Umbilical cord (tissue), 2 donors: ENCODE data around the gene SULT1A1. TPM values are rescaled to one million over a fixed set of nuclear protein-coding genes. Genes with fewer than 3 reads are reported as not detected.
"Not testable (repeated sequence)": the region's sequence is repeated elsewhere in the genome, so short reads cannot be mapped to it uniquely, and the experiment has no call there.

Experiments used
- DNase-seq: peaks from one replicate; pipeline ENCODE4 v3.0.0-alpha.2; 2015; ENCODE audit warnings: low spot score
- total RNA-seq: library from RNA; depleted of rRNA; stranded (reverse); fragments of >200 nt; gene quantifications from one replicate; pipeline ENCODE4 v1.2.3, GENCODE V29; 2014; ENCODE audit warnings: low replicate concordance; ENCODE audit not compliant: insufficient read depth

SULT1A1 gene
- total RNA-seq, 1 donor from 2014 or later, result 1.7 TPM

DNA sequence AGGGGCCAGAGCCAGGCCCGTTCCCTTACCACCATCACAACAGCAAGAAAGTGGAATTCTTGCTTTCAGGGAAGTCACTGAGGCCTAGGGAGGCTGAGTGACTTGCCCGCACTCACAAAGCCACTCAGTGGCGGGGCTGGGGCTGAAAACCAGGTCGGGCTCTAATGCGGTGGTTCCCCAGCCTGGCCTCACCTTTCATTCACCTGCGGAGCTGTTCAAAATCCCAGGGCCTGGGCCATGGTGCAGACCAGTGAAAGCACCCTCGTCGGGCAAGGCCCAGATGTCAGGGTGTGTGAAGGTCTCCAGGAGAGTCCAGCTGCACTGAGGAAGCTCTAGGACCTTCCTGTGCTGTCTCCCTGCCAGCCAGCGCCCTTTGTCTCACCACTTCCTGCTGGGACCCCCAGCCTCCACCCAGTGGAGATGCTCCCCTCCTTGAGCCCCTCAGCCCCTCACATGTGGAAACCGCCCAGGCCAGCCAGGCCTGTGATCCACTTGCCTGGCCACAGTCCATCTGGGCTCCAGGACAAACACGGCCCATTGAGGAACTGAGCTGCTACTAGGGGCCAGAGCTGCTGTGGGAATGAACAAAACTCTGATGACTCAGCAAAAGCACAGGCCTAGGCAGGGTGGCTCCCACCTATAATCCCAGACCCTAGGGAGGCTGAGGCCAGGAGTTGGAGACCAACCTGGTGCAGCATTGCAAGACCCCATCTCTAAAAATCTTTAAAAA, 812 bp downstream of the SULT1A1 start:
- peak; percentile 39 for DNase-seq

DNA sequence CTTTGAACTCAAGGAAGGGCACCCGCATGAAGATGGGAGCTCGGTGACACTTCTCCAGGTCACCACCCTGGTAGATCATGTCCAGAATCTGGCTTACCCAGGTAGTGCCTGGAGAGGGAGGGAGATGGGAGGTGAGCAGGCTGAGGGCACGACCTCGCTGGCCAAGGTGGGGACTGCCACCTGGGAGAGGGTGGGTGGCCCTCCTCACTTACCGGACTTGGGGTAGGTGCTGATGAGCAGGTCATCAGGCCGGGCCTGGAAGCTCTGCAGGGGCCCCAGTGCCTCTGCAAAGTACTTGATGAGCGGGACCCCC, 1.4 kb downstream of the SULT1A1 start:
- DNase-seq, result not testable (repeated sequence)

DNA sequence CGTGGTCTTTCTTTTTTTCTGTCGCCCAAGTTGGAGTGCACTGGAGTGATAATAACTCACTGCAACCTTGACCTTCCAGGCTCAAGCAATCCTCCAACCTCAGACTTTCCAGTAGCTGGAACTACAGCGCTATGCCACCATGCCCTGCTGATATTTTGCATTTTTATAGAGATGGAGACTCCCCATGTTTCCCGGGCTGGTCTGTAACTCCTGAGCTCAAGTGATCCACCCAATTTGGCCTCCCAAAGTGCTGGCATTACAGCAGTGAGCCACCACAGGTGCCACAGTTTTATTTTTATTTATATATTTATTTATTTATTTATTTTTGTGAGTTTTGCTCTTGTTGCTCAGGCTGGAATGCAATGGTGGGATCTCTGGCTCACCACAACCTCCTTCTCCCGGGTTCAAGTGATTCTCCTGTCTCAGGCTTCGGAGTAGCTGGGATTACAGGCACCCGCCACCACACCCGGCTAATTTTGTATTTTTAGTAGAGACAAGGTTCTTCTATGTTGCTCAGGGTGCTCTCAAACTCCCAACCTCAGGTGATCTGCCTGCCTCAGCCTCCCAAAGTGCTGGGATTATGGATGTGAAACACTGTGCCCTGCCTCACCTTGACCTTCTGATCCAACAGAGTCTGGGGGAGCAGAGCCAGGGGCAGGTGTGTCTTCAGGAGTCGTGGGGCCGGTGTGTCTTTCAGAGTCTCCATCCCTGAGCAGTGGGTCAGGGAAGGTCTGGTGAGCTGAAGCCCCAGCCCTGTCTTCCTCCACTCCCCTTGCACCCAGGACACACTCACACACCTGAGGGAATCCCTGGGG, 2.0 kb downstream of the SULT1A1 start:
- not testable (repeated sequence) for DNase-seq

DNA sequence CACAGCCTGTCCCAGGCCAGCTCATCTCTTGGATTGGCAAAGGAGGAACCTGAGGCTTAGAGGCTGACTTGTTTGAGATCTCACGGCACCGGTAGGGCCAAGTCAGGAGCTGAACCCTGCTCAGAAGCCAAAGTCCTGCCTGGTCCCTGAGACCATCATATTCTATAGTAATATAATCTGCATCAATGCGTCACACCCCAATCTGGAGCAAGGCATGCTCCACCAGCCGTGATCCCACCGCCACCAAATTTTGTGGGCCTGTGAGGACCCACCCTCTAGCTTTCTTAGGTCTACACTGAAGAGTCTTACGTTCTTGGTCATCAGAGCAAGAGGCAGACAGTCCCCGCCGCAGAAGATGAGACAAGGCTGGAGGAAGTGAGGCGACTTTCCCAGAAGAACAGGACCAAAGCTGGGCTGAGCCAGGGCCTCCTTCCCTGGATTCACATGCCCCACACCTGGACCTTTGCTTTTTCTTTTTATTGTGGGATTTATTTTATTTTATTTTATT, 2.7 kb downstream of the SULT1A1 start:
- DNase-seq, result no peak

DNA sequence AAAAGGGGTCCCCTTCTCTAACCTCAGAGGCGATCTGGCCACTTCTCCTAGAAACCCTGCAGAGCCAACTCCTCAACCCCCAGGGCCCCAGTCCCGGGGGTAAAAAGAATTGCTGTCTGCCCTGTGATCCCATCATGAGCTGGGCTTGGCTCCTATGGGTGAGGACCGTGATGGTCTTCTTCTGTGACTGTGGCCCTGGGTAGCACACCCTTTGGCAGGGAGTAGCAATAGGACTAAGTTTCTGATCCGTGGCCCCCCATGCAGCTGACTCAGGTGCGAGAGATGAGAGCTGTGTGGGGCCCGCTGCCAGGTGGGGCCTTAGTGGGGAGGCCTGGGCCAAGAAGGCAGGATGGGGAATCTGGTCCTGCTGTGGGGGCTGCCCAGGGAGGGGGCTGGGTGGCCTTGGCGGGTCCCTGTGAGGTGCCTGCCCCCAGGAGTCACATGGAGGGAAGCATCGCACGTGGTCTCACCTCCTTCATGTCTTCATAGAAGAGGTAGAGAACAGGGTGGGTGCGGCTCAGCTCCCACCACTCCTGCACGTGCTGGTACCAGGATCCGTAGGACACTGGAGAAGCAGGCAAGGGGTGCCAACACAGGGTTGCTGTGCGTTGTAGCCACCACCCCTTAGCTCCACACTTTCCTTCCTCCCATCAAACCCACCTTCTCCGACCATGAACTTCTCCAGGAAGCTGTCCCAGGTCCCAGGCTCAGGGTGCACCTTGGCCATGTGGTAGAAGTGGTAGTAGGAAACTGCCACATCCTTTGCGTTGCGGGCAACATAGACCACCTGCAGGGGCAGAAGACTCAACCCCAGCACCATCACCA, 3.3 kb downstream of the SULT1A1 start:
- DNase-seq, result no peak

DNA sequence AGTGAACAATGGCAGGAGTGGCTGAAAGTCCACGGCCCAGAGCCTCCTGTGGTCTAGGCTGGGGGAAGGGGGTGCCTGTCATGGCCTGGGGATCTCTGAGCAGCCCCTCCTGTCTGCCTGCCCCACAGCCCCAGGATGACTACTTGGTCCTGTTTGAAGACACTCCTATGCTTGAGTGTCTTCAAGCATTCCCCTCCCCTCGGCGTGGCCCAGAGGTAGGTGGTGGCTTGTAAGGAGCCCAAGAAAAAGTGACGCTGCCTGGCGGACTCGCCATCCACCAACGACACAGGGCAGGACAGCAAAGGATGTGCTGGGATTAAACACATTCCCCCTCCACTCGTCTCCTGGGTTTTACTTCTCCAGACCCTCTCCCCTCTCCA, 5.7 kb downstream of the SULT1A1 start:
- DNase-seq, result no peak

DNA sequence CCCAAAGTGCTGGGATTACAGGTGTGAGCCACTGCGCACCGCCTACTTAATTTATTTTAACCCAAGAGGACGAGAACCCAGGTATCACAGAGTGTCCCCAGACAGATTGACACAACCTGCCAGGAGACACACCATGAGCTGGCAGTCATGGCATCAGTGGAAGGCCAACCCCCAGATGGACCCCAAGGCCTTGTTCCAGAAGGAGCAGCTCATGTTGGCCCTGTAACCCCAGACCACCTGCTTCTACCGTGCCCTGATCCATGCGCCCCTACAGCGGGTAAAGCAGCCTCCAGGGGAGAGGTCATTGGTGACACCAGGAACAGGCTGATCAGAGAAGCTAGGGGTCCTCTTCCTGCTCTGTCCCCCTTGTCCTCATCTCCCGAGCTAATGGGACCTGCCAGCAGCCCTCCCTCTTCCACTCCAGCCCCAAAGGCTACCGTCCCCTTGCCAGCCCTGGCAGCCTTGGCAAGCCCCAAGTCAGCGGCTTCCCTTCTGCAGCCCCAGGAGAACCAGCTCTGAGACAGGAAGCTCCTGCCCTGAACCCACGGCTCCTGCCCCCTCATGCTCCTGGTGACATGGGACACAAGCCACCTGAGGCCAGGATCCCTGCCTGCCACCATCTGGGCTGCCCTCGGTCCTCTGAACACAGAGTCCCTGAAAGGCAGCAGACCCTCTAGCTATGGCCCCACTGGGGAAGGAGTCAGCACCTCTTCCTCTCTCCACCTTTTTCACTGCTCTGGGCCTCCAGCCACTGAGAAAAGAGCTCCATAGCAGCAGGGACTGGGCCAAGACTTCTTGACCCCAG, 6.3 kb downstream of the SULT1A1 start:
- DNase-seq, result no peak

DNA sequence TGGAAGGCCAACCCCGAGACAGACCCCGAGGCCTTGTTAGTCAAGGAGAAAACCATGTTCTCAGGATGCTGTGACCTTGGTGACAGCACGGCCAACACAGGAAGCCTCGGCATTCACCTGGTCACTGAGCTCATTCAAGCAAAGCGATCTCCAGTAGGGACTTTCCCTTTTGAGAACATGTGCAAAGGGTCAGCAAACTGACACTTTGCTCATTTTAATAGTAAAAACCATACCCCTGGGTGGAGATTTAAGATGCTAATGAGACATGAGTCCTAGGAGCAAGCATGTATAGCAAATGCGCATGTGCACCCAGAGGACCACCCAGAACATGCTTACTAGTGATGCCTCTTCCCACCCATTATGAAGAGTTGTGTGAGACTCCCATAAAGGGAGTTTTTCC, 7.3 kb downstream of the SULT1A1 start:
- no peak for DNase-seq

DNA sequence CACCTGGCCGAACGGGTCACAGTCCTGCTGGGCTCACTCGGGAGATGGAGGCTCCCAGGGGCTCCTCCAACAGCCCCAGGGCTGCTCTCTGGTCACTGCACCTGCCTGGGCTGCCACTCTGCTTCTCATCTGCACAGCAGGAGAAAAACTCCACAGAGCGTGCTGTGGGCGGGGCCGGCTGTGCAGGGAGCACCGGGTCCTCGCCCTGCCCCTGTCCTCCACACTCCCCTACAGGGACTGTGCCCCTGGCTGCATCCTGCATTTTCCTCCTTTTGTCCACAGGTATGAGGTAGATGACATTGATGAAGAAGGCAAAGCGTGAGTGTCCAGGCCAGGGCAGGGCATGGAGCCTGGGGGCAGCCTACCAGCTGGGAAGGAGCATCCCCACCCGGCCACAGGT, 7.8 kb downstream of the SULT1A1 start:
- not testable (repeated sequence) for DNase-seq

DNA sequence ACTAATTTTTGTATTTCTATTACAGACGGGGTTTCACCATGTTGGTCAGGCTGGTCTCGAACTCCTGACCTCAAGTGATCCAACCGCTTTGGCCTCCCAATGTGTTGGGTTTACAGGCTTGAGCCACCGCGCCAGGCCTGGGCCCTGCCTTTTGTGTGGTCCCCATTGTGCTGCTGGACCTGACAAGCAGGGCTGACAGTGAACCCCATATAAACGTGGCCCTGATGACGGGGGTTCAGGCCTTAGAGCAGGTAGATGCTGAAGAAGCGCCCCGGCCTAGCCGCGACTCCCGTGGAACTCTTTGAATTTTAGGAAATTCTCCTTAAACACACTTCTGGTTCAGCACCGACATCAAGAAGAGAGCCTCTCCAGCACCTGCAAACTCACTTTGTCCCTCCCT, 8.3 kb downstream of the SULT1A1 start:
- DNase-seq, result not testable (repeated sequence)

DNA sequence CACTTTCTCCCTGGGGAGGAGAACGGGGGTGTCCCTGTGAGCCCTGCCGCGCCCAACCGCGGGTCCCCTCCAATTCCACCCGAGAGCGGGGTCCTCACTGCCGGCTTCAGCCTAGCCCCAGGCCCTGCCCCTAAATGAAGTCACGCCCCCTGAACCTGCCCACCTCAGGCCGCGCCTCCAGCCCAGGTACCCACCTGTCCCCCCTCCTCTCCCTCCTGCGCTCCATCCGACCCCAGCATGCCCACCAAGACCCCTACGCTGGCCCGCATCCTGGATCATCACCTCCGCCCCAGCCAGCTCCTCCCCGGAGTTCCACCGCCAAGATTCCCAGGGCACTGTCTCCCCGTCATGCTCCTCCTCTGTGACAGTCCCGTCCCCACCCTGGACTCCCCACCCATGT, 8.9 kb downstream of the SULT1A1 start:
- not testable (repeated sequence) for DNase-seq

DNA sequence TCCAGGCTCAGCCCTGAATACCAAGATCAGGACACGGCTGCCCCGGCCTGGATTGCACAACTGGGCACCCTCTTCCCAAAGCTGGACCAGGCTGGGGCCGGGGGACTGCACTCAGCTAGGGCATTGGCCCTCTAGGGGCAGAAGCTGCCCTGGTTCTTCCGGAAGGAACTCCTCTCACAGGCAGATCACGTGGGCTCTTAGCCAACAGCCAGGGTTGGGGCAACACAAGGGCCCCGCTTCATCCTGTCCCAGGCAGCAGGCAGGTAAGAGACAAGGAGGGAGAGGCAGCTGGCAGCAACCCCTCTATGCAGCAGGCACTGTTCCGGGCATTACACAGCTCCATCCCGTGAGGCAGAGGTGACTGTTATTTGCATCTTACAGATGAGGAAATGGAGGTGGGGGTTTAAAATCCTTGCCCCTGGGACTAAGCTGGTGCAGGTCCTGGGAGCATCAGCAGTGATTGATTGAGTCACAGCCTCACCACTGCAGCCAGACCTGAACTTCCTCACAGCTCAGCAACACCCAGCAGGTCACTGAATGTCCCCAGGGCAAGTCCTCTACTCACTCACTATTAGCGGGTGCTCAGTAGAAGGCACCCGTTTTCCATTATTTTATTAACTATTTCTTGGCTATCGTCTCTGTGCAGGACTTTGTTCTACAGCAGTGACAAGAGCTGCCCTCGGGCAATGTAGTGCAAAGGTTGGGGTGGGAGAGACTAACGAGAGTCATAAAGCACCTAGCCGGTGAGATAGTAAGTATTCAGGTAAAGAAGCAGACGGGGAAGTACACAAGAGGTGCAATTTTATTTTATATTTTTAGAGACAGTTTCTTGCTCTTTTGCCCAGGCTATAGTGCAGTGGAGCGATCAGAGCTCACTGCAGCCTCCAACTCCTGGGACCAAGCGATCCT, 10.2 kb downstream of the SULT1A1 start:
- DNase-seq, result not testable (repeated sequence)

DNA sequence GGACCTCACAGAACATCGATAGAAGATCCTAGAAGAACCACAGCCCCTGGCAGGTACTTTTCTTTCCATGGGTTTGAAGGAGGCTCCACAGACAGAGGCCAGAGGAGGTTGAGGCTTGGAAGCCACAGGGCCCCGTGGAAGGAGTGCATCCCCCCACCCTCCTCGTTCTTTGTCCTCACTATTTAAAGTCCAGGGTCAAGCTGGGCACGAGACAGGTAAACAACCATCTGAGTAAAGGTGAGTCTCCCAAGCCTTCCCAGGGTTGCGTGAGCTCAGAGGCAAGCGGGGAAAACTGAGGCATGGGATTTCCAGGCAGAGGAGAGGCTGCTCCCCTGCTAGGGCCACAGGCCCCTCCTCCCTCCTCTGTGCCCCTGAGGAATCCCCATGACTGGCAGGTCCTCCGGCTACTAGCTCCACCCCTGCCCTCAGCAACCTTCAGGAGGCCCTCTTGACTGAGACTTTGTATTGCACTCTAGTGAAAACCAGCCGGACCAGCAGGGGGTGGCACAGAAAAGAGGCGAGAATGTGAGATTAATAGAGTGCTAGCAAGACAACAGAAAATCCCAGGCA, 12.1 kb downstream of the SULT1A1 start:
- DNase-seq, result no peak

DNA sequence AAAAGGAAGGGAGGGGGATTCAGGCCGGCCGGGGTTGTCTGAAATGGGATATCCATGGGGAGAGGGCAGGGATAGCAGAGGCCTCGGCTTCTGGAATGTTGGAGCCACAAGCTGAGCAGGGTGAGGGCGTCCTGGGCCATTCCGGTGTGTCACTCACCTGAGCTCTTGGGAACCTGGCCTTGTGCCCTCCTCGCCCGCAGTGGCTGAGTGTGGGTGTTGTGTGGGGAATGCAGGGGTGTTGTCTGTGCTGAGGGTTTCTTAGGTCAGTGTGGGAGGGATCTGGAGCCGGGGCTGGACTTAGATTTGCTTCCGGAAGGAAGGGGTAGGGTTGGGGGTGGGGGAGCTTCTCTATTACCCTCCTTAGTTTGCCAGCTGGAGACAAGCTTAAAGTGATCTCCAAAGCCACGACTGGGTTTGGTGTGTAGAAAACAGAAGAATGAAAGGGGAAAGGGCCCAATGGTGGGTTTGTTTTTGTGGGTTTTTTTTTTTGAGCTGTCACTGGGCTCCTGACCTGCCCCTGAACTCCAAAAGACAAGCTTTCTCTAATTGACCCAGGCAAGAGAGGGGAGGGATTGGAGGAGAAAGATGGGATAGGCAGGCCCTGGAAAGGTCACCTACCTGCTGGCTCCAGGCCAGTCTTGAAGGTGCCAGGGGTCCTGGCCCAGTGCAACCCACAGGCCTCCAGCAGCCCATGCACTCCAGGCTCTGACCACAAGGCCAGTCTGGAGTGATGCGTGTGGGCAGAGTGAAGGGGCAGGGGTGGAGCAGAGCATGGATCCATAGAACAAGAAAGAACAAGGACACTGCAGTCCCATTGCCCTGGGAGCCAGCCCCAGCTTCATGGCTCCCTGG, 12.8 kb downstream of the SULT1A1 start, which contains the start of gene SULT1A2:
SULT1A2 (minus strand) TSS at position 211 of the 852 bp plus-strand sequence. CDS start 1,120 bp downstream, outside the sequence.
- DNase-seq, result no peak

DNA sequence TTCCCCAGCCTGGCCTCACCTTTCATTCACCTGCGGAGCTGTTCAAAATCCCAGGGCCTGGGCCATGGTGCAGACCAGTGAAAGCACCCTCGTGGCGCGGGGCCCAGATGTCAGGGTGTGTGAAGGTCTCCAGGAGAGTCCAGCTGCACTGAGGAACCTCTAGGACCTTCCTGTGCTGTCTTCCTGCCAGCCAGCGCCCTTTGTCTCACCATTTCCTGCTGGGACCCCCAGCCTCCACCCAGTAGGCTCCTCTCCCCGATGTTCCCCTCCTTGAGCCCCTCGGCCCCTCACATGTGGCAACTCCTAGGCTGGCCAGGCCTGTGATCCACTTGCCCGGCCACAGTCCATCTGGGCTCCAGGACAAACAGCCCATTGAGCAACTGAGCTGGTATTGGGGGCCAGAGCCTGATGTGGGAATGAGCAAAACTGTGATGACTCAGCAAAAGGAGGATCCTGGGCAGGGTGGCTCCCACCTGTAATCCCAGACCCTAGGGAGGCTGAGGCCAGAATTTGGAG, 13.7 kb downstream of the SULT1A1 start:
- no peak for DNase-seq

DNA sequence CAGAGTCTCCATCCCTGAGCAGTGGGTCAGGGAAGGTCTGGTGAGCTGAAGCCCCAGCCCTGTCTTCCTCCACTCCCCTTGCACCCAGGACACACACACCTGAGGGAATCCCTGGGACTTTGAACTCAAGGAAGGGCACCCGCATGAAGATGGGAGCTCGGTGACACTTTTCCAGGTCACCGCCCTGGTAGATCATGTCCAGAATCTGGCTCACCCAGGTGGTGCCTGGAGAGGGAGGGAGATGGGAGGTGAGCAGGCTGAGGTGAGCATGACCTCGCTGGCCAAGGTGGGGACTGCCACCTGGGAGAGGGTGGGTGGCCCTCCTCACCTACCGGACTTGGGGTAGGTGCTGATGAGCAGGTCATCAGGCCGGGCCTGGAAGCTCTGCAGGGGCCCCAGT, 14.4 kb downstream of the SULT1A1 start:
- DNase-seq, result not testable (repeated sequence)

DNA sequence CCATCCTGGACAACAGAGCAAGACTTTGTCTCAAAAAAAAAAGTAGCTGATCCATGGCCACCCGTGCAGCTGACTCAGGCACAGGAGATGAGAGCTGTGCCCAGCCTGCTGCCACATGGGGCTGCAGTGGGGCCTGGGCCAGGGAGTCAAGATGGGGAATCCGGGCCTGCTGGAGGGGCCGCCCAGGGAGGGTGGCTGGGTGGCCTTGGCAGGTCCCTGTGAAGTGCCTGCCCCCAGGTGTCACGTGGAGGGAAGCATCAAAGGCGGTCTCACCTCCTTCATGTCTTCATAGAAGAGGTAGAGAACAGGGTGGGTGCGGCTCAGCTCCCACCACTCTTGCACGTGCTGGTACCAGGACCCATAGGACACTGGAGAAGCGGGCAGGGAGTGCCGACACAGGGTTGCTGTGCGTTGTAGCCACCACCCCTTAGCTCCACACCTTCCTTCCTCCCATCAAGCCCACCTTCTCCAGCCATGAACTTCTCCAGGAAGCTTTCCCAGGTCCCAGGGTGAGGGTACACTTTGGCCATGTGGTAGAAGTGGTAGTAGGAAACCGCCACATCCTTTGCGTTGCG, 16.8 kb downstream of the SULT1A1 start:
- no peak for DNase-seq

DNA sequence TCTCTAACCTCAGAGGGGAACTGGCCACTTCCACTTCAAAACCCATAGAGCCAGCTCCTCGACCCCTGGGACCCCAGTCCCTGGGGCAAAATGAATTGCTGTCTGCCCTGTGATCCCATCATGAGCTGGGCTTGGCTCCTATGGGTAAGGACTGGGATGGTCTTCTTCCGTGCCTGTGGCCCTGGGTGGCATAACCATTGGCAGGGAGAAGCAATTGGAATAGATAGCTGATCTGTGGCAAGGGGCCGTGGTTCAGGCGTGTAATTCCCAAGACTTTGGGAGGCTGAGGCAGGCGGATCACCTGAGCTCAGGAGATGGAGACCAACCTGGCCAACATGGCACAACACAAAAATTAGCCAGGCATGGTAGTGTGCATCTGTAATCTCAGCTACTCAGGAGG, 17.3 kb downstream of the SULT1A1 start:
- DNase-seq, result no peak
